22Rv1 (cell line): Measurements from ENCODE around the gene KRT4.

Experiments
- H3K27ac ChIP-seq: fragments of 450-650 bp; 2 replicates; pipeline ENCODE4 v1.5.1; 2017
- ZFX ChIP-seq: fragments of 450-650 bp; IDR thresholded peaks from 2 replicates; pipeline ENCODE4 v1.6.1; 2017; ENCODE audit warnings: antibody characterized with exemption, borderline replicate concordance
- TF ChIP-seq, protein P1 (sequence below): fragments of 450-650 bp; IDR thresholded peaks from 2 replicates; pipeline ENCODE4 v1.5.1; 2017; ENCODE audit warnings: mild to moderate bottlenecking

KRT4 gene

DNA sequence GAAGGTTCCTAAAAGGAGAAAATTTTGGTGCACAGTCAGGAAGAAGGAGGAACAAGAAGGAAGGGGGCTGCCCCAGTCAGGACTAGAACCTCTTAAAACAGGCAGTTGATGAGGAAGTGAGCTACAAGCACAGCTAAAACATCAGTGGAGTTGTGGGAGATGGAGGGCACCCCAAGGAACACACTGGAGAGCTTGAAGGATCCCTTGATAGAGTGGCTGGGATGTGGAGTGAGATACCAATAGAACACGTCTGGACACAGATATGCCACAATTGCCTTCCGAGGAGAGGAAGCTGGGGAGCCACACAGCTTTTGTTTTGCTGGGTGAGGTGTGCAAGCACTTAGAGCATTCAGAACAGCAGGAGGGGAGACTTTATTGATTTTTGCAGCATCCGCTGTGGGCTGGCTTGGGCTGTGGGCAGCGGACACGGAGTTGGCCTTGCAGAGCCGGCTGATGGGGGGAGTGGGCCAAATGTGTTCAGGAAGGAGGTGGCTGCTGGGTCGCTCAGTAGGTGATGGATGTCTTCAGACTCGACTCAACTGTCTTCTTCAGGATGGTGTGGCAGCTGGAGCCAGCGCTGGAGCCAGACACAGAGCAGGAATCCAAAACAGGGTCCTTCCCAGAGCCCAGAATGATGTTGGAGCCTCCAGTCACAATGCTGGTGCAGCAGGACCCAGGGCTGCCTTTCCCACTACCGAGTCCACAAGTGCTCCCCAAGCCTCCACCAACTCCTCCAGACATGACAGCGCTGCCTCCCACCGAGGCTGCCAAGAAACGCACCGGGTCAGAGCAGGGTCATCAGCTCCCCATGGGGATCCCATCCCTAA is 24.9 kb upstream of the KRT4 start:
- no peak overlapping the region for H3K27ac ChIP-seq
- TF ChIP-seq, protein P1, sequence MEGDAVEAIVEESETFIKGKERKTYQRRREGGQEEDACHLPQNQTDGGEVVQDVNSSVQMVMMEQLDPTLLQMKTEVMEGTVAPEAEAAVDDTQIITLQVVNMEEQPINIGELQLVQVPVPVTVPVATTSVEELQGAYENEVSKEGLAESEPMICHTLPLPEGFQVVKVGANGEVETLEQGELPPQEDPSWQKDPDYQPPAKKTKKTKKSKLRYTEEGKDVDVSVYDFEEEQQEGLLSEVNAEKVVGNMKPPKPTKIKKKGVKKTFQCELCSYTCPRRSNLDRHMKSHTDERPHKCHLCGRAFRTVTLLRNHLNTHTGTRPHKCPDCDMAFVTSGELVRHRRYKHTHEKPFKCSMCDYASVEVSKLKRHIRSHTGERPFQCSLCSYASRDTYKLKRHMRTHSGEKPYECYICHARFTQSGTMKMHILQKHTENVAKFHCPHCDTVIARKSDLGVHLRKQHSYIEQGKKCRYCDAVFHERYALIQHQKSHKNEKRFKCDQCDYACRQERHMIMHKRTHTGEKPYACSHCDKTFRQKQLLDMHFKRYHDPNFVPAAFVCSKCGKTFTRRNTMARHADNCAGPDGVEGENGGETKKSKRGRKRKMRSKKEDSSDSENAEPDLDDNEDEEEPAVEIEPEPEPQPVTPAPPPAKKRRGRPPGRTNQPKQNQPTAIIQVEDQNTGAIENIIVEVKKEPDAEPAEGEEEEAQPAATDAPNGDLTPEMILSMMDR = no peak
- no peak for TF ChIP-seq ZFX

DNA sequence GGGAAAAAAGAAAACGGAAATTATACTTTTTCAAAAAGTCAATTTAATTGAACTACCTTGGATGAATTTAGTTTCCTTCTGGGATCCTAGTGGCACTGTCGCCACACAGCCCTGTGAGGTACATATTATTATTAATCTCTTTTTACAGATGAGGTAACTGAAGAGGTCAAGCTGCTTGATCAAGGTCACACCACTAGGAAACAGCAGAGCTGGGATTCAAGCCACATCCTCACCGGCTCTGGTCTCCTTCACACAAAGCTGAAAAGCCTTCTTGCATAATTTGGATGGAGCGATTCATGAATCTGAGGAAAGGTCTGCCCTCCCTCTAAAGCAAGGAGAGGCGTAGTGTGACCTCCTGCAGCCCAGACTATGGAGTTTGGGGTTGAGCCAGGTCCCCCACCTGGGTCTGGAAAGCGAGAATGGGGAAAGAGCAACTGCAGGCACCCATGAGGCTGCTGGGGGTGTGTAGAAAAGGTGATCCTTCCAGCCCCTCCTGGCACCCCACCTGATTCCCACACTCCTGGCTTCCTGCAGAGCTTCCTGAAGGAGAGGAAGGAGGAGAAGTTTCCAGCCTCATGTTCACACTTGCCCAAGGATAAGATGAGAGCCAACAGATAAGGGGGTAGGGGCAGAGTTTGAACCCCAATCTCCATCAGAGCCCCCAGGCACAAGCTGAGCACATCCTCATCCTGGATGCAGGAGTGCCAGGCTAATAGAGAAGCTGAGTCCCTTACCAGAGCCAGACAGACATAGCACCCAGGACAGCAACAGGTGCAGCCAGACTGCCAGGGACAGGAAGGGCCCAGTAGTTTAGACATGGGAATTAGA is 24.1 kb upstream of the KRT4 start:
- TF ChIP-seq, protein P1 = no peak
- TF ChIP-seq ZFX = no peak
- H3K27ac ChIP-seq = no peak overlapping the region

DNA sequence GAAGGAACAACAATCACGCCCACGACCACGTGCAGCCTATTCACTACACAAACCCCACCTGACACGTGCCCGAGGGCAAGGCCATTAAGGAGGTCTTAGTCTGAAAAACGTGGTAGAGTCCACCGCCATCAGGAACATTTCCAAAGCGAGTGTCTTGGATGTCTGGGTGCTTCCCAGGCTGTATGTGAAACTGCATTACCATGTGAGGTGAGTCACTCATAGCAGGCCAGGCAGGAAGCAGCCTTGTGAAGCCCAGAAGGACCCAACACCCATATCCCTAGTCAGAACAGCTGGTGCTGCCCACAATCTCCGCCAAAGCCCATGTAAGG is 23.5 kb upstream of the KRT4 start:
- no peak for TF ChIP-seq ZFX
- no peak overlapping the region for H3K27ac ChIP-seq

DNA sequence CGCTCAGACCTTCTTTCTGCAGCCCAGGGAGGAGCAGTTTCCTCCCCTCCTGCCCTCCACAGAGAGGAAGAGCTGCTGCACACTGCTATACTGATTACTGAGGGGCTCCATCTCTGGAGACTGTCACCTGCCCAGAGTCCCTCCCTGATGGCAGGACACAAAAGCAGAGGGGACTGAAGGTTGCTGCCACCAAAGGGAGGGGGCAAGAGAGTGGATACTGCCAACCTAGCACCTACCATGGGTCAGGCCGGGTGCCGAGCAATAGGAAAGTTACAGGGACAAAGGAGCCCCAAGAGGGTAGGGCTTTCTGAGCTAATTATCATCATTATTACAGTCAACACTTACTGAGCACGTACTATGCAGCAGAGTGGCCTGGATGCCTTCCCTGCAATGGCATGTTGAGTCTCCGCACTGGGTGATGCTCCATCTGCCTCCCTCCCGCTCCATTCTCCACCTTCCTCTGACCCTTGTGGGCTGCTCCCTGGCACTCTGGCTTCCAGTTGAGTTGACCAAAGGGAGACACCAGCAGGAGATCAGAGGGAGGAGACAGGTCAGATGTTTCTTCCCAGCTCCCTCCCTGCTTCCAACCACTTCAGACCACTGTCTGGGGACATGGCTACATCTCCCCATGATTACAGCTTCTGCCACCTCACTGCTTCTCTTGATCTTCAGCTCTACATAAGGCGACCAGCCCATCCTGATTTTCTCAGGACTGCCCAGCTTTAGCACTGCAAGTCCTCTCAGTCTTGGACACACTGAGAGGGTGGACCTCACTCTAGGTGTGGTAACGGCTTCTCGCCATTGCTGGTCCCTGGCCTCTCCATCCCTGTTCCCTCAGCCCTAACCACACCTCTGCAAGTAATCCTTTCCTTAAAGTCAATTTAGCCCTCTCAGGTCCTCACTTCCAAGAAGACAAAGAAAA is 22.8 kb upstream of the KRT4 start:
- H3K27ac ChIP-seq = no peak overlapping the region
- TF ChIP-seq ZFX = no peak
- TF ChIP-seq, protein P1 = no peak

DNA sequence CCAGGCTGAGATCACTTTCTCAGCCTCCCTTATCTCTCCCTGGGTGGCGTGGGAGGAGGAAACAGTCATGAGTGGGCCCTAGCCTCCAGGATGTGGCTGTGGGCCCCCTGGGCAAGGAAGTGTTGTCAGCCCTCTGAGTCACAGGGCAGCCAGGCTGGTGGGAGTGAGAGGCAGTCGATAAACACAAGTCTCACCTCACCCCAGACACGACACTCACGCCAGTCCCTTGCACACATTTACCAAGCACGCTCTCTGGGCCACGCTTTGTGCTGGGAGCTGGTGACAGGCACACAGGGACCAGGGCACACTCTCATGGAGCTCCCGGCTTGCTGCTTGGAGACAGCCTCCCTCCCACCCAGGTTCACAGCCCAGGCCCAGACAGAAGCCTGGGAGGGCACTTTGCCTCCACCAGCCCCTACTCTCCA is 22.1 kb upstream of the KRT4 start:
- H3K27ac ChIP-seq = no peak overlapping the region
- TF ChIP-seq, protein P1 = no peak
- TF ChIP-seq ZFX = no peak

DNA sequence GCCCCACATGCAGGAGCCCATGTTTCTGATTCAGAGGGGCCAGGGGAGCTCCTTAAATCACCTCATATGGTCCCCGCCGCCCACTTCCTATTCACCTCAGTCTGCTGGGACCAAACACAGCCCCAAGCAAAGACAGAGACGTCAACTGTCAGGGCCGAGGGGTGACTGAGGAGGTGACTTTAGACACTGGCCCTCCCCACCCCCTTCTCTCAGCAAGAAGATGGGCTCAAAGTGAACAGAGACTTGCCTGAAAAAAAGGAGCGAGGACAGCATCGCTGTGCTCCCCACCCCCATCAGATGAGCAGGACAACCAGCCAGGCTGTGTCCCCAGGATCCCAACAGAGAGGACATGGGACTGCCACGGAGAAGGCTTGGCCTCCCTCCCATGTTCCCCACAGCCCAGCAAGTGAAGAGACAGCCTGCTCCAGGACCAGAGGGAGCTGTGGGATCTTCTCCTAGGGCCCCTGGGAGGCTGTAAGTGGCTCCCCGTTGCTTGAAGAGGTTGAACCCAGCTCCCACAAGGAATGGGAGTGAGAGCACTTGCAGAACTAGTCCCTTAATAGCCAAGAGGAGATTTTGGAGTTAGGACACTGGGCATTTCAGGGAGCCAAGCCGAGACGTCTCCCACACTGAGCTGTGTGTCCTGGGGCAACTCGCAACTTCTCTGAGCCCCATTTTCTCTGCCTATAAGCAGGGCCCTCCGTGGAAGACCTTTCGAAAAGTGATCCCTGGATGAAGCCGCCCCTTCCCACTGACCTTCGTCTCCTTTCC is 21.5 kb upstream of the KRT4 start:
- TF ChIP-seq, protein P1 = no peak
- TF ChIP-seq ZFX = no peak

DNA sequence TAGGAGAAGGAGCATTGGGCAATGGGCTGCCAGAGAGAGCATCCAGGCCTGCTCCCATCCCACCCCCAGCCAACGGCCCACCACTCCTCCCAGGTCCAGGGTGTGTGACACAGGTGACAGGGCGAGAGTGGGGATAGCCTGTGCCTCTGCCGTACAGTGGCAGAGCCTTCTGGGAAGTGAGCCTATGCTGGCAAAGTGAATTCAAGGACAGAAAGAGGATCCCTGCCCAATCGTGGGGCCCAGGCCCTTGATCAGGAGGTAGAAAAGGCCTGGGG is 20.7 kb upstream of the KRT4 start:
- TF ChIP-seq ZFX = no peak
- no peak overlapping the region for H3K27ac ChIP-seq

More for the DNA sequence above, 21.5 kb upstream of the KRT4 start:
- H3K27ac ChIP-seq = no peak overlapping the region
